Measurements from ENCODE around the gene DAZL. TPM values are rescaled to one million over a fixed set of nuclear protein-coding genes. Genes with fewer than 3 reads are reported as not detected.

DAZL gene
- total RNA-seq, 1 experiment from 2014 or later, result not detected

DNA sequence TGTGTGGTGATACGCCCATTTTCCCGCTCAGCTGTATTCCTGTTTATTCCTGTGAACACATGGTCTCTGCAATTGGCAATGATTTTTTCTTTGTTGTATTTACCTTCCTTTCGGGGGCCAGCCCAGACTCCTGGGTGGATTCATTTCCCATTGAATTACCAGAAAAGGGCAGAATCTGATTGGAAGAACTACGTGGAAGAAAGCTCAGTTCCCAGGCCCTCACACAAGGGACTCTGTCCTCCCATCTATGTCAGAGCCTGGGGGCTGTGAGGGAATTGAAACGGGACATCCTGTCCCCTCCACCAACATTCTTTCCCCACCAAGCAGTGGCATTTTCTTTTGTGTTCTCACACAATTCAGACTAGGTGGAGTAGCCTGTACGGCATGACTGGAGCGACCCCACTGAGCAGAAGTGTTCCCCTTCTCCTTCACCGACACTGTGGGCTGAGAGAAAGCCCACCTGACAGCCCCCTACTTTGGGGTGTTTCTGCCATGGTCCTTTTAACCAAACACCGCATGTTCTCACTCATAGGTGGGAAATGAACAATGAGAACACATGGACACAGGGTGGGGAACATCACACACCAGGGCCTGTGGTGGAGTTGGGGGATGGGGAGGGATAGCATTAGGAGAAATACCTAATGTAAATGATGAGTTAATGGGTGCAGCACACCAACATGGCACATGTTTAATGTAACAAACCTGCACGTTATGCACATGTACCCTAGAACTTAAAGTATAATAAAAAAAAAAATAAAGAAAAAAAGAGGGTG lies 59.6 kb downstream of the DAZL start:
- no peak for DNase-seq (ENCODE audit: unreplicated experiment)
- BruUV-seq (replicated peaks), result no TSS peak
- Mint-ChIP-seq H3K27ac (ENCODE audit: low read depth, unreplicated experiment) (no peak overlapping the region), H3K9me3 (ENCODE audit: unreplicated experiment) (no peaks in the 10 kb centered on the region), H3K4me3 (ENCODE audit: unreplicated experiment) (no peak overlapping the region), H3K27me3 (ENCODE audit: insufficient read depth, unreplicated experiment) (peaks cover 37% of the 10 kb centered on the region), H3K4me1 (ENCODE audit: insufficient read depth, unreplicated experiment) (peaks cover 8% of the 10 kb centered on the region), H3K36me3 (ENCODE audit: insufficient read depth, unreplicated experiment) (peaks cover 5% of the 10 kb centered on the region)
- CTCF ChIA-PET, result interaction anchor here (0.6 to 2.6 kb wide), 2 partner anchors 54 to 255 kb away, joined by 3 to 20 read pairs; no protein-coding TSS in a partner anchor
- POLR2A ChIA-PET, result no interaction called here
- intact Hi-C loops (cut with micrococcal nuclease), result no loop called here
- TF ChIP-seq, protein P1, sequence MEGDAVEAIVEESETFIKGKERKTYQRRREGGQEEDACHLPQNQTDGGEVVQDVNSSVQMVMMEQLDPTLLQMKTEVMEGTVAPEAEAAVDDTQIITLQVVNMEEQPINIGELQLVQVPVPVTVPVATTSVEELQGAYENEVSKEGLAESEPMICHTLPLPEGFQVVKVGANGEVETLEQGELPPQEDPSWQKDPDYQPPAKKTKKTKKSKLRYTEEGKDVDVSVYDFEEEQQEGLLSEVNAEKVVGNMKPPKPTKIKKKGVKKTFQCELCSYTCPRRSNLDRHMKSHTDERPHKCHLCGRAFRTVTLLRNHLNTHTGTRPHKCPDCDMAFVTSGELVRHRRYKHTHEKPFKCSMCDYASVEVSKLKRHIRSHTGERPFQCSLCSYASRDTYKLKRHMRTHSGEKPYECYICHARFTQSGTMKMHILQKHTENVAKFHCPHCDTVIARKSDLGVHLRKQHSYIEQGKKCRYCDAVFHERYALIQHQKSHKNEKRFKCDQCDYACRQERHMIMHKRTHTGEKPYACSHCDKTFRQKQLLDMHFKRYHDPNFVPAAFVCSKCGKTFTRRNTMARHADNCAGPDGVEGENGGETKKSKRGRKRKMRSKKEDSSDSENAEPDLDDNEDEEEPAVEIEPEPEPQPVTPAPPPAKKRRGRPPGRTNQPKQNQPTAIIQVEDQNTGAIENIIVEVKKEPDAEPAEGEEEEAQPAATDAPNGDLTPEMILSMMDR (IDR thresholded peaks at IDR 0.05; ENCODE audit: unreplicated experiment), result no peak

DNA sequence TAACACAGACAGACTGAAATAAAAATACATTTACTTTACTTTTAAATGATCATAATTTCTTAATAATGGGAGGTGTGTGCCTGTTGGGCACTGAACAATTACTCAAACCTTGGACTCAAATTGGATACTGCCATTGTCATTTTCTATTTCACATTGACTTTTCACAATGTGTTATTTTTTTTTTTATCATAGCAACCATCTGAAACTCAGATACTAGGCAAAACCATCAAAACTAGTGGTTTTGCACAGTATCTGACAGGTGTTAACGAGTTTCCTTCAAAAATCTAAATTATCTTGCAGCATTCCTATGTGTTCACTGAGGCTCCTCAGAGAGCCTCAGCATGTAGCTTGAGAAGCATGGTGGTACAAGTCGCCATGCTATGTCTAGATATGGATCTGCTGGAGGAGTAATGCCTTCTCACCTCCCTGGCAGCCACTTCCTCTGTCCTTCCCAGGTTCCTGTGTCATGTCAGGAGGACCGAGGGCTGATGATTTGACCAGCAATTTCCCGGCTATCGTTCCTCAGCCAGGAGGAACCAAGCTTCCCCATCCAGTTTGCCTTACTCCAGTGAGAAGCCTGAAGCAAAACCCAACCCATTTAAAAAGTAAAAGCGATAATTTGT lies 61.9 kb downstream of the DAZL start:
- Mint-ChIP-seq H3K9me3 (ENCODE audit: unreplicated experiment) (no peaks in the 10 kb centered on the region), H3K4me1 (ENCODE audit: insufficient read depth, unreplicated experiment) (peaks cover under 1% of the 10 kb centered on the region), H3K36me3 (ENCODE audit: insufficient read depth, unreplicated experiment) (peaks cover 6% of the 10 kb centered on the region), H3K4me3 (ENCODE audit: unreplicated experiment) (no peak overlapping the region), H3K27me3 (ENCODE audit: insufficient read depth, unreplicated experiment) (peaks cover 59% of the 10 kb centered on the region), H3K27ac (ENCODE audit: low read depth, unreplicated experiment) (no peak overlapping the region)
- ChIA-PET CTCF (interaction anchor here (1.2 kb wide), 1 partner anchor 8 kb away, joined by 5 read pairs; no protein-coding TSS in a partner anchor), POLR2A (interaction anchor here (1.0 kb wide), 1 partner anchor 269 kb away, joined by 3 read pairs; no protein-coding TSS in a partner anchor)
- TF ChIP-seq, protein P1 (IDR thresholded peaks at IDR 0.05; ENCODE audit: unreplicated experiment), result no peak
- no TSS peak for BruUV-seq (replicated peaks)
- DNase-seq (ENCODE audit: unreplicated experiment), result no peak
- intact Hi-C loops (cut with micrococcal nuclease), result no loop called here

DNA sequence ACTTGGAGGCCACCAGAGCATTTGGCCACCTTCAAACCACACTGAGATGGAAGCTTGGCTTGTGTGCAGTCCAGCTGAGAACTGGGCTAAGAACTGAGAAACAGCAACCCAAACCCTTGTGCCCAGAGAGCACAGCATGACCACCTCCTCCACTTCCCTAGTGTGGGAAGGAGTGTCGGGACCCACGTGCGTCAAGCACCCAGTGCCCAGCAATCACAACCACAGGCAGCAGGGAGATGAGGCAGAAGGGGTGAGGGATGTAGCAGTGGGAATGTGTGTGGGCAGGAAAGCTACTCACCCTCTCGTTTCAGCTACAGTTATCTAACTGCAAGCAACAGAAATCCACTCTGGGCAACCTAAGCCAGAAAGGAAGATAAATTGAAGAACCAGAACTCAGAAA lies 66.7 kb downstream of the DAZL start:
- CTCF ChIA-PET, result interaction anchor here (0.6 to 1.4 kb wide), 2 partner anchors 17 to 29 kb away, joined by 3 read pairs; no protein-coding TSS in a partner anchor
- intact Hi-C loops (cut with micrococcal nuclease), result no loop called here

DNA sequence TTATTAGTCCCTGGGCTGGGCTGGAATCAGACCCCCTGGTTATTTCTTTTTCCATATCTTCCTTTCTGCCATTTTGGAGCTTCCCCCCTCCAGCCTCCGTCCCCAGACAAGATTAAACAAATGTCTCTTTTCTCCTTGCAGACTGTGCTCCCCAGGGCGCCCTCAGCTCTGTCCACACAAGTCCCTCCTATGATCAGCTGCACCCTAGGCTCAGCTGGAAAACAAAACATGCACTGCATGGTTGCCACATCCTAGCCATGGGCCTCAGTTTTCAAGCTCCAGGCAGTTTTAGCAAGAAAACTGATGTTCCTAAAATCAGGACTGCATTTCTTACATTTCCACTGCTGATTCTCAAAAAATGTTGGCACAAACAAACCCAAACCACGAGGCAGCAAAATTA lies 68.2 kb downstream of the DAZL start:
- POLR2A ChIA-PET, result interaction anchor here (0.6 kb wide), 1 partner anchor 214 kb away, joined by 3 read pairs; no protein-coding TSS in a partner anchor
- no peak overlapping the region for H3K27ac Mint-ChIP-seq (ENCODE audit: low read depth, unreplicated experiment)
- H3K27me3 Mint-ChIP-seq (ENCODE audit: insufficient read depth, unreplicated experiment), result peaks cover 80% of the 10 kb centered on the region
- BruUV-seq (replicated peaks), result no TSS peak
- no peak overlapping the region for H3K4me3 Mint-ChIP-seq (ENCODE audit: unreplicated experiment)
- CTCF ChIA-PET, result interaction anchor here (0.5 to 1.5 kb wide), 7 partner anchors 11 to 285 kb away, joined by 3 to 6 read pairs (median 3); no protein-coding TSS in a partner anchor
- intact Hi-C loops (cut with micrococcal nuclease), result no loop called here
- peaks cover 12% of the 10 kb centered on the region for H3K36me3 Mint-ChIP-seq (ENCODE audit: insufficient read depth, unreplicated experiment)
- no peaks in the 10 kb centered on the region for H3K4me1 Mint-ChIP-seq (ENCODE audit: insufficient read depth, unreplicated experiment)
- no peak for DNase-seq (ENCODE audit: unreplicated experiment)
- TF ChIP-seq, protein P1 (IDR thresholded peaks at IDR 0.05; ENCODE audit: unreplicated experiment), result no peak
- no peaks in the 10 kb centered on the region for H3K9me3 Mint-ChIP-seq (ENCODE audit: unreplicated experiment)

More for the DNA sequence above, 66.7 kb downstream of the DAZL start:
- Mint-ChIP-seq H3K27me3 (ENCODE audit: insufficient read depth, unreplicated experiment) (peaks cover 80% of the 10 kb centered on the region), H3K4me1 (ENCODE audit: insufficient read depth, unreplicated experiment) (no peaks in the 10 kb centered on the region), H3K36me3 (ENCODE audit: insufficient read depth, unreplicated experiment) (peaks cover 12% of the 10 kb centered on the region), H3K4me3 (ENCODE audit: unreplicated experiment) (no peak overlapping the region), H3K27ac (ENCODE audit: low read depth, unreplicated experiment) (no peak overlapping the region), H3K9me3 (ENCODE audit: unreplicated experiment) (no peaks in the 10 kb centered on the region)
- TF ChIP-seq, protein P1 (IDR thresholded peaks at IDR 0.05; ENCODE audit: unreplicated experiment), result no peak
- no TSS peak for BruUV-seq (replicated peaks)
- no peak for DNase-seq (ENCODE audit: unreplicated experiment)
- POLR2A ChIA-PET, result no interaction called here
